CD4-positive, alpha-beta T cell (primary cell): ENCODE data around the gene RAPGEF4. TPM values are rescaled to one million over a fixed set of nuclear protein-coding genes. Genes with fewer than 3 reads are reported as not detected.

Experiments used
- ATAC-seq: fragments of 200-7000 bp; cut with Tn5 transposase; one replicate; pipeline ENCODE4 v1.10.0; 2022; ENCODE audit warnings: mild to moderate bottlenecking; ENCODE audit not compliant: poor library complexity
- CTCF ChIA-PET: fragments of 350-600 bp; sonication (Branson Sonifier 250); formaldehyde crosslinking; loops from one replicate; lab custom pipeline; 2021; ENCODE audit warnings: antibody characterized with exemption, inconsistent platforms; lab: Charles Lee
- POLR2A ChIA-PET: fragments of 350-600 bp; sonication (Branson Sonifier 250); formaldehyde crosslinking; loops from one replicate; lab custom pipeline; 2021; ENCODE audit warnings: antibody characterized with exemption, inconsistent platforms; lab: Charles Lee
- DNase-seq, 14 experiments: peaks; one replicate each; pipeline ENCODE4 v3.0.0-alpha.2; 2013 to 2020; ENCODE audit warnings: mixed read lengths in 2 of 14
- H3K27ac ChIP-seq, 2 donors: one replicate each; pipeline versions ENCODE4 v1.5.1 to v1.7.0; 2013; ENCODE audit warnings: low read length in 2 of 2, low read depth in 1 of 2, mild to moderate bottlenecking in 1 of 2
- H3K27me3 ChIP-seq, 2 experiments: 1 replicate in 1 of 2; 2 replicates in 1 of 2; pipeline versions ENCODE4 v1.6.1 to v1.7.0; 2013; ENCODE audit warnings: low read length in 2 of 2, control low read depth in 1 of 2, mild to moderate bottlenecking in 1 of 2, moderate library complexity in 1 of 2; ENCODE audit not compliant: insufficient read depth in 2 of 2, control insufficient read depth in 1 of 2
- H3K36me3 ChIP-seq: one replicate; pipeline ENCODE4 v1.6.1; 2013; ENCODE audit warnings: low read length, control low read depth; ENCODE audit not compliant: insufficient read depth
- H3K4me1 ChIP-seq: one replicate; pipeline ENCODE4 v1.6.1; 2013; ENCODE audit warnings: low read length, control low read depth; ENCODE audit not compliant: insufficient read depth
- H3K4me3 ChIP-seq: one replicate; pipeline ENCODE4 v1.5.1; 2013; ENCODE audit warnings: mild to moderate bottlenecking, low read length, moderate library complexity
- H3K9me3 ChIP-seq, 2 experiments: 1 replicate in 1 of 2; 2 replicates in 1 of 2; pipeline versions ENCODE4 v1.6.1 to v1.7.0; 2013; ENCODE audit warnings: low read length in 2 of 2, mild to moderate bottlenecking in 2 of 2, control low read depth in 1 of 2, moderate library complexity in 1 of 2; ENCODE audit not compliant: control insufficient read depth in 1 of 2, insufficient read depth in 1 of 2
- H3K27ac Mint-ChIP-seq: one replicate; pipeline ENCODE4 v1.8.0; 2020; ENCODE audit warnings: mixed read lengths
- H3K27me3 Mint-ChIP-seq: one replicate; pipeline ENCODE4 v1.8.0; 2021; ENCODE audit warnings: mixed read lengths
- H3K36me3 Mint-ChIP-seq: one replicate; pipeline ENCODE4 v1.8.0; 2021; ENCODE audit warnings: low read depth, mixed read lengths
- H3K4me1 Mint-ChIP-seq: one replicate; pipeline ENCODE4 v1.8.0; 2021; ENCODE audit warnings: low read depth, mixed read lengths
- H3K4me3 Mint-ChIP-seq: one replicate; pipeline ENCODE4 v1.8.0; 2020; ENCODE audit warnings: mild to moderate bottlenecking, mixed read lengths
- H3K9me3 Mint-ChIP-seq: one replicate; pipeline ENCODE4 v1.8.0; 2020; ENCODE audit warnings: mixed read lengths
- intact Hi-C, 2 experiments: fragments of 100-400 bp; cut with DNase I in 1 of 2; cut with micrococcal nuclease in 1 of 2; formaldehyde crosslinking; loops; one replicate each; pipeline versions ENCODE4 v1.15.1 to v1.9.0; 2023 to 2025; cut with DNase I, micrococcal nuclease
- total RNA-seq, 174 experiments: library from RNA in 2 of 174; stranded (reverse) in 2 of 174; gene quantifications; one replicate each; pipeline ENCODE4 v1.2.3 and lab custom pipeline; 2021 to 2026
- TF ChIP-seq, protein P1 (sequence below): fragments of 200-600 bp; IDR thresholded peaks from one replicate; pipeline ENCODE4 v1.8.0; 2022; ENCODE audit warnings: antibody characterized with exemption, mild to moderate bottlenecking

Gene RAPGEF4
- total RNA-seq, 2 experiments from 2014 or later, result 0.69 to 0.73 TPM

GRCh38 chr2:173016451-173016850, 280.8 kb downstream of the RAPGEF4 start:
- H3K36me3 ChIP-seq, result no peaks in the 10 kb centered on the region
- no peaks in the 10 kb centered on the region for H3K4me1 ChIP-seq
- no peaks in the 10 kb centered on the region for H3K27me3 ChIP-seq
- ATAC-seq (no peak), DNase-seq (no peak)
- POLR2A ChIA-PET, result no interaction called here
- no peak overlapping the region for H3K4me3 ChIP-seq
- no peak overlapping the region for H3K27ac Mint-ChIP-seq
- TF ChIP-seq, protein P1, sequence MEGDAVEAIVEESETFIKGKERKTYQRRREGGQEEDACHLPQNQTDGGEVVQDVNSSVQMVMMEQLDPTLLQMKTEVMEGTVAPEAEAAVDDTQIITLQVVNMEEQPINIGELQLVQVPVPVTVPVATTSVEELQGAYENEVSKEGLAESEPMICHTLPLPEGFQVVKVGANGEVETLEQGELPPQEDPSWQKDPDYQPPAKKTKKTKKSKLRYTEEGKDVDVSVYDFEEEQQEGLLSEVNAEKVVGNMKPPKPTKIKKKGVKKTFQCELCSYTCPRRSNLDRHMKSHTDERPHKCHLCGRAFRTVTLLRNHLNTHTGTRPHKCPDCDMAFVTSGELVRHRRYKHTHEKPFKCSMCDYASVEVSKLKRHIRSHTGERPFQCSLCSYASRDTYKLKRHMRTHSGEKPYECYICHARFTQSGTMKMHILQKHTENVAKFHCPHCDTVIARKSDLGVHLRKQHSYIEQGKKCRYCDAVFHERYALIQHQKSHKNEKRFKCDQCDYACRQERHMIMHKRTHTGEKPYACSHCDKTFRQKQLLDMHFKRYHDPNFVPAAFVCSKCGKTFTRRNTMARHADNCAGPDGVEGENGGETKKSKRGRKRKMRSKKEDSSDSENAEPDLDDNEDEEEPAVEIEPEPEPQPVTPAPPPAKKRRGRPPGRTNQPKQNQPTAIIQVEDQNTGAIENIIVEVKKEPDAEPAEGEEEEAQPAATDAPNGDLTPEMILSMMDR, result no peak
- peaks cover 5% of the 10 kb centered on the region for H3K27me3 Mint-ChIP-seq
- intact Hi-C loops, result no loop called here
- no peaks in the 10 kb centered on the region for H3K9me3 ChIP-seq
- no peaks in the 10 kb centered on the region for H3K9me3 Mint-ChIP-seq
- H3K4me1 Mint-ChIP-seq, result no peaks in the 10 kb centered on the region
- CTCF ChIA-PET, result interaction anchor here (1.0 kb wide), 1 partner anchor 11 kb away, joined by 3 read pairs; no protein-coding TSS in a partner anchor
- no peak overlapping the region for H3K4me3 Mint-ChIP-seq
- H3K36me3 Mint-ChIP-seq, result no peaks in the 10 kb centered on the region
- H3K27ac ChIP-seq, result no peak overlapping the region

DNA sequence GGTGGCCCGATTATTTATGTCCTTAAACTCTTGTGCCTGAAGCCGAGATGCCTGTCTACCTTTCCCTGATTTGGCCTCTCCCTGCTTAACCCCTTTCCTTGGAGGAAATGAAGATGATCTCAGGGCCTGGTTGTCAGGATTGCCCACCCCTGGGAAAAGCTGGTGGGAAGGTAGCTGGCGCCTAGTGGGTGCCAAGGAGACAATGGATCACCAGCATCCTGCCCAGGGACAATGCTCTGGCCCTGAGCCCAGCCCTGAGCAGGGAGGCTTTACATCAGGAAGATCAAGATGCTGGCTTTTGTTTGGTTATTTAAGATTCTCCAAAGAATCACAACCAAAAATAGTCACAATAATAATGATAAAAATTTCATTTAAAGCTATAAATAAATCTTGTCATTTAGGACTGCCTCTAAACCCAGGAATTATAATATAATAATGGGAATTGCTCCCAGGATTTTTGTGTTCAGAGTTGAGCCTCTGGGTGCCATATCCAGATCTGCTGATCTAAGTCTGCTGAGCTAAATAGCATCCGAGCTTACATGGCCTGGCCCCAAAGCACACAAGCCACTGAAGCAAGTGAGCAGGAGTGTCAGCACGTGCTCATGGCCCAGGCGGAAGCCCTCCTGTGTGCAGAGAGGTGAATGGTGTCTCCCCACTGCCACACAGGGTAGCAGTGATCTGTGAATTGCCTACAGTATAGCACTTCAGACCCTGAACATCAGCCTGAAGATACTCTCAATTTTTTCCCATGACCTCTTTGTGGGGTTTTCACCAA, 282.2 kb downstream of the RAPGEF4 start:
- H3K36me3 Mint-ChIP-seq, result no peaks in the 10 kb centered on the region
- ATAC-seq (no peak), DNase-seq (no peak)
- Histone ChIP-seq H3K27me3 (no peaks in the 10 kb centered on the region), H3K27ac (no peak overlapping the region), H3K4me1 (no peaks in the 10 kb centered on the region), H3K36me3 (no peaks in the 10 kb centered on the region), H3K9me3 (no peaks in the 10 kb centered on the region), H3K4me3 (no peak overlapping the region)
- intact Hi-C loops, result no loop called here
- H3K4me1 Mint-ChIP-seq, result no peaks in the 10 kb centered on the region
- no peak overlapping the region for H3K4me3 Mint-ChIP-seq
- H3K27me3 Mint-ChIP-seq, result no peaks in the 10 kb centered on the region
- ChIA-PET CTCF (no interaction called here), POLR2A (no interaction called here)
- TF ChIP-seq, protein P1, result no peak
- H3K9me3 Mint-ChIP-seq, result no peaks in the 10 kb centered on the region
- H3K27ac Mint-ChIP-seq, result no peak overlapping the region

GRCh38 chr2:173019755-173020154, 284.1 kb downstream of the RAPGEF4 start:
- H3K4me1 ChIP-seq, result no peaks in the 10 kb centered on the region
- no peak overlapping the region for H3K27ac ChIP-seq
- H3K36me3 Mint-ChIP-seq, result no peaks in the 10 kb centered on the region
- no peak overlapping the region for H3K4me3 ChIP-seq
- CTCF ChIA-PET, result no interaction called here
- no peaks in the 10 kb centered on the region for H3K4me1 Mint-ChIP-seq
- ATAC-seq, result no peak
- POLR2A ChIA-PET, result no interaction called here
- TF ChIP-seq, protein P1, result no peak
- no peak for DNase-seq
- no peaks in the 10 kb centered on the region for H3K27me3 ChIP-seq
- intact Hi-C loops, result no loop called here
- H3K9me3 ChIP-seq, result no peaks in the 10 kb centered on the region
- no peak overlapping the region for H3K27ac Mint-ChIP-seq
- no peaks in the 10 kb centered on the region for H3K9me3 Mint-ChIP-seq
- no peaks in the 10 kb centered on the region for H3K36me3 ChIP-seq
- H3K27me3 Mint-ChIP-seq, result no peaks in the 10 kb centered on the region
- no peak overlapping the region for H3K4me3 Mint-ChIP-seq
